ENCODE measurements around the gene GNPNAT1.
A peak's percentile ranks its signal among the peaks of the same experiment; 100 is the strongest.

GNPNAT1 gene

DNA sequence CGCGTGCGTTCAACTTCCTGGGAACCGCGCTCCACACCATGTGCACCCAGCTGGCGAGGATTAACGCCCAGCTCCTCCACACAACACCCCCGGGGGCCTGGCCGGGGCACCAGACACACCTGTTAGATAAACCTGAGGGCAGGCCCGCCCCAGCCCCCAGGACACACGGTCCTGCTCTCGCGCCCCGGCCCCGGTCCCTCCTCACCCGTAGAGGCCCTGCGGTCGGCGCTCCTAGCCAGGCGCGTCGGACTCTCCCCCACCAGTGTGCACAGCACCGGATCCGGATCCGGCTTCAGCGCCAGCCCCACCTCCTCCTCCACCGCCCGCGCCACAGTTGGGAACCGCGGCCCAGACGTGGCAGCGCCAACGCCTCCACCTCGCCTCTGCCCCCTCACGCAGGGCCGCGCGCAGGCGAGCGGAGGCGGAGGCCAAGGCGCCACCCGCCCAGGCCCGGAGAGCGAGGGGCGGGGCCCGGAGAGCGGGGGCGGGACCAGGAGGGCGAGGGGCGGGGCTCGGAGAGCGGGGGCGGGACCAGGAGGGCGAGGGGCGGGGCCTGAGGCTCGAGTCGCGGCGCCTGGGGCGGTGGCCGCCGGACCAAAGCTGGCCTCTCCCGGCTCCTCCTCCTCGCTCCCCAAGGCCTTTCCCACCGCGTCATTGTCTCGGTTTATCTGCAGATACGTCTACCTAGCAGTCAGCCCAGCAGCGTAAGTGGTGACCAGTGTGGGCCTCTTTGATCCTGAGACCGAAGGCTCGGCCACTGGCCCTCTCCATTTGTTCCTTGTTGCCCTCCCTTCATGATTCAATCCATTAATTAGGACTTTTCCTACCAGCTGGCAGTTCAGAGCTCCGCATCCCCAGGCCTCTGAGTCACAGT is at the start of gene GNPNAT1:
Gene GNPNAT1 (minus strand): TSS at position 385 of the 874 bp plus-strand sequence. CDS start 6,957 bp downstream, outside the sequence.
- peak; percentile 92 for DNase-seq

DNA sequence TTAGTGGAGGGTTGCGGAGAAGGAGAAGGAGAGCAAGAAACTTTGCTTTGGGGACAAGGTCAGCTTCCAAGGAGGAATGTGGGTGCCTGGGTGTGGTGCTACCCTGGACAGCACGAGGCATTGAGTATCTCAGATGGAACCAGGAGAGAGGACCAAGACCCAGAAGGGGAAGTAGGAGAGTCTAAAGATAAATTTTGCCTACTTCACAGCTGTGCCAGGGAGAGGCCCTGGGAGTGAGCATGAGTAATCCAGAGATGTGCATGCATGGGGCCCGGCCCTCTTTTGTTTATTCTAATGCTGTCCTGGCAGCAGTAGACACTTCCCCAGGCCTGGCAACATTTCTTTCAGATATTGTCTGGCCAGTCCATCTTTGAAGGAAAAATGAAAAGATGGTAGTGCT is 49.5 kb upstream of the GNPNAT1 start:
- no peak for DNase-seq

DNA sequence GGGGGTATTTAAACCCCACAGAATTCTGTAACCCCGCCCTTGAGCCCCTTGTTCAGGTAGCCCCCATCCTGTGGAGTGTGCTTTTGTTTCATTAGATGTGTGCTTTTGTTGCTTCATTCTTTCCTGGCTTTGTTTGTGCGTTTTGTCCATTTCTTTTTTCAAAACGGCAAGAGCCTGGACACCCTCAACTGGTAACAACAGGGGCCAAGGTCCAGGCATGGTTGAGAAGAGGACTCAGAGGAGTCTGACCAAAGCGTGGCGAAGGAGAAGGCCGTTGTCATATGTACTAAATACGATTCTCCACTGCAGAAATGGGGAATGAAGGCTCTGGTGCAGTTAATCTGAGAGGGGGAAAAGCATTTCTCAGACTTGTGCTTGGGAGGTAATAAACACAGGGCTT is 46.0 kb upstream of the GNPNAT1 start:
- no peak for DNase-seq

DNA sequence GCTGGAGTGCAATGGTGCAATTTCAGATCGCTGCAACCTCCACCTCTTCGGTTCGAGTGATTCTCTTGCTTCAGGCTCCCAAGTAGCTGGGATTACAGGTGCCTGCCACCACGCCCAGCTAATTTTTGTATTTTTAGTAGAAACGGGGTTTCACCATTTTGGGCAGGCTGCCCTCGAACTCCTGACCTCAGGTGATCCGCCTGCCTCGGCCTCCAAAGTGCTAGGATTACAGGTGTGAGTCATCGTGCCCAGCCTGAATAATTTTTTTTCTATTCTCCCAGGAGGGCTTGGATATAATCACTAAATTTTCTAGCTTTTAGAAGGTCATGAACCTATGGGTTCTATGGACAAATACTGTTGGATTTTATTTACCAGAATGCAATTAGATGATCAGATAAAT is 44.7 kb upstream of the GNPNAT1 start:
- DNase-seq = no peak

DNA sequence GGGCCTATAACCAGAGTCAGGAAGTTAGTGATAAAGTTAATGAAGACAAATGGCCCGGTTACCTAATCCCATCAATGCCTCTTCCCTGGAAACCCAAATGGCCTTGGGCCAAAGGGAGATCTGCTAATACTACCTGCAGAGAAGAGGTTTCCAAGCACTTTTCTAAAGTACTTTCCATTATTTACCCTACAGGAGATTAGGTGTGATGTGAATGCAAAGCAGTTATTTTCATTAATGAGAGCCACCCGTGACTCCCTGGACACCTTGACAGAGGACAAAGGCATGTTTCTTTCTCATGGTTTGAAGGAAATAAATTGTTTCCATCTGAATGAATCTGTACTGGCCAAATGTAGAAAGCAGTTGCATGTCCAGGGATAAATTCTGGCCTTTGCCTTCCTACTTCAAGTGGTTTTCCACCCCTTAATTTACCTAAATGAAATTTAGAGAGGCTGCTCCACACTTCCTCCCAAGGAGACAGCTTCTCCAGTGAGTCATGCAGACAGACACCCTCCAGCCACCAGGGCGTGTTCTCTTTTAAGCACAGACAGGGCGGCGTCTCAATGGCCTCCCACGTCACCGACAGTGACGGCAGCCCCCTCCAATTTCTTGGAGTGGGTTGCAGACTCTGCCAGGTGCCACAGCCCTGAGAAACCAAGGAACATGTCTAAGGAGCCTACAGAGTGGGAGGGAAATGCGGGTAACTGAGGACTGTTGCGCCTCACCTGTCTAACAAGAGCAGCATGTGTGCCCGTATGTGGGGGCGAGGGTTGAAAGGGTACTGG is 43.9 kb upstream of the GNPNAT1 start:
- no peak for DNase-seq

DNA sequence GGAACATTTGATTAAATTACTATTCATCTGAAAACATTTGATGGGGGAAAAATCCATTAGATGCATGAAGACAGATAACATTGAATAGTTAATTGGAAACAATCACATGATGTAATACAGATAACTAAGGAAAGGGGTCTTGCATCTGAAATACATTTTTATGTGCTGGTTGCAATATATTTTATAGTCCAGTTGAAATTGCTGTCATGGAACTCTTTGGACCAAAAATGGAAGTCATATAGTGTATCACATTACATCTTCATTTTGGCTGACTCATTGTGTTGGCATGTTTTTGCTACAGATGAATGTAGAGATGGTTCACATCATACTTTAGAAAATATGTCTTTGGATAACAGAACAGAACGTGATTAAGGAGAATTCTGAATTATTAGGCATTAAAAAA is 43.0 kb upstream of the GNPNAT1 start:
- no peak for DNase-seq

DNA sequence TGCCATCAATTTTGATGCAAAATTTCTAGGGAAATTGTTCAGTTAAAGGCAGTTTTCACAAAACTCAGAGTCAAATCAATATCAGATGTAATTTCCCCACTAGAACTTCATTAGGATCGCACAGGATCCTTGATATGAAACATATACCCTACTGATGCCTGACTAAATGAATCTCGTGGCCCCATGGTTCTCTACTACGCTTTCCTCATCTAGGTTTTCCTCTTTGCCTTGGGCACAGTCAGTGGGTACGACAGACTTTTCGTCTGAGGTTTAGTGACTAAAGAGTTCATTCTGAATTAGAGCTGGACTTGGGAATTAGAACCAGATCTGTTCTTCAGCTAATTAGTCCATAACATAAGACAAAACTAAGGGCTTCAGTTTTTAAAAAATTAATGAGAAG is 42.5 kb upstream of the GNPNAT1 start:
- no peak for DNase-seq

DNA sequence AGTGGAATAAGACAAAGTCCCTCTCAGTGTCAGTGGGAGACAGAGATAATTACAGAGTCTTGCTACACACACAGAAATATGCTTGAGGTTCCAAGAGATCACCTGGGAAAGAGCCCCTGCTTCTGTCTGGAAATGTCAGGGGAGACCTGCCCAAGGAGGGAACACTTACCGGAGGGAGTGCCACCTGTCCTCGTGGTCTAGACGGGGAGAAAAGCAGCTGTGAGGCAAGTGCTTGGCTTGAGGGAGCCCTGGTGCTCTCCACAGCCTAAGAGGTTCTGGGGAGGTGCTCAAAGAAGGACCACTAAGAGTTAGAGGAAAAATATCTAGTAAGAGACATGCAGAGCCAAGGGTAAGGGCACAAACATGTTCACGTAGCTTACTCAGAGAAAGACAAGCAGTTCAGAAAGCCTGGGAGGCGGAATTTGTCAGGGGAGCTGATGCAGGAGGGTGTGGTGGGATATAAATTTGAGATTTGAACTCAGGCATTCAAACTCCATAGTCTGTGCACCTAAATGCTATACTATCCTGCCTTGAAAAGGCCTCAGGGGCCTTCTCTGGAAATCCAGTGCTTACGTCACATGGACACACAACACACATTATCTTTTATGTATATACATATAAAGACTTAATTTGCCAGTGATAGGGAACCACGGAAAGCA is 38.2 kb upstream of the GNPNAT1 start:
- no peak for DNase-seq

DNA sequence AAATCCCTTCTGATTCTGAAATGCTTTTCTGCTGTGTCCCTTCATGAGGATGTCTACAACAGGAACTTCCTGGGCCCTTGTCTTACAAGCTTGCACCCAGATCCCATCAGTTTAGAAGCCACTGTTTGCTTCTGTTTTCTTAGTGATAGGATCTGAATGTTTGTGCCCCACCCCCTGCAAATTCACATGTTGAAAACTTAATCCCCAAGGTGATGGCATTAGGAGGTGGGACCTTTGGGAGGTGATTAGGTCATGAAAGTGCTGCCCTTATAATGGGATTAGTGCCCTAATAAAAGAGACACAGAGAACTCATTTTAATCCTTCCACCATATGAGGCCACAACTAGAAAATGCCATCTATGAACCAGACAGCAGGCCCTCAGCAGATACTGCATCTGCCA is 36.0 kb upstream of the GNPNAT1 start:
- no peak for DNase-seq

DNA sequence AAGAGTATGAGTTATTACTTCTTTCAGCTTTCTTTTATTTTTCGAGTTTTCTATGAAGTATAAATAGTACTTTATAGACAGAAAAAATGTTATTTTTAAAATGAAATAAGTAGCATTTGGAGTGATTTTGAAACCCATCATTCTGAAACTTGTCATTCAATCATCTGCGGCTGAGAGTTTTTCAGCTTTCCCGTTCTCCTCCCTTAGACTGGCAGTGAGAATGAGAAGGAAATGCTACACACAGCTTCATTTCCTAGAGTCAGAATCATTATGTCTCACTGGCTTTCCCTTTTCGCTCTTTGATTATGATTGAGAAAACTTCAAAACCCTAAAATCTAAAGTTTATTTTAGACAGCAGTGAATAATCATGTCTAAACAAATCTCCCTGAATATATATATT is 33.7 kb upstream of the GNPNAT1 start:
- no peak for DNase-seq

DNA sequence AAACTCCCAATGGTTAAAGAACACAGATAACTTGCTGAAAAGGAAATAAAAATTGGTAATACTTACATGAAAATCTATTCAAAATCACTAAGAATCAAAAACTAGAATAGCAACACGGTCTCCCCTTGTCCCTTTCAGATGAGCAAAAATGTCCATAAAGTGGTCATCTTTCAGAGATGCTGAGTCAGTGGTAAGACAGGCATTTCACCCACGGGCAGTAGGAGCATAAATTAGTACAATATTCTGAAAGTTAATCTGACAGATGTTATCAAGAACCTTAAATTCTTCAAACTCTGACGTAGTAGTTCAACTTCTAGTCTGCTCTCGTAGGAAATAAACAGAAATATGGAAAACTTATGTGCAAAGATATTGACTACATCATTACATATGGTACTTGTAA is 33.1 kb upstream of the GNPNAT1 start:
- no peak for DNase-seq

DNA sequence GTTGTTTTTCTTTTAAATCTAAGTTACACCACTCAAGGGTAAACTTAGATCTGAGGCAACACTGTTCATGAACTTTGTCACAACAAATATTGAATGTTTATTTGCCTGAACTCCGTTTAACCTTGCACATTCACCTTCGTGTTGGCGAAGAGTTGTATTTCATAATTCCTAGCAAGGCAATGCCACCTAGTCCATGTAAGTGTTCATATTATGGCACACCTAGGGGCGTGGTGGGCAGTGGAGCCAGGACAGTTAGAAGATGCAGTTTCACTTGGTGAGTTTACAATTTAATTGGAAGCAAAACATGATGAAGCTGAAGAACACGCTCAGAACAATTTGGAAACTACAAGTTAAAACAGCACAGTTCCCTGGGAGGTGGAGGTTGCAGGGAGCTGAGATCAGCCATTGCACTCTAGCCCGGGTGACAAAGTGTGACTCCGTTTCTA is 30.4 kb upstream of the GNPNAT1 start:
- DNase-seq = no peak

DNA sequence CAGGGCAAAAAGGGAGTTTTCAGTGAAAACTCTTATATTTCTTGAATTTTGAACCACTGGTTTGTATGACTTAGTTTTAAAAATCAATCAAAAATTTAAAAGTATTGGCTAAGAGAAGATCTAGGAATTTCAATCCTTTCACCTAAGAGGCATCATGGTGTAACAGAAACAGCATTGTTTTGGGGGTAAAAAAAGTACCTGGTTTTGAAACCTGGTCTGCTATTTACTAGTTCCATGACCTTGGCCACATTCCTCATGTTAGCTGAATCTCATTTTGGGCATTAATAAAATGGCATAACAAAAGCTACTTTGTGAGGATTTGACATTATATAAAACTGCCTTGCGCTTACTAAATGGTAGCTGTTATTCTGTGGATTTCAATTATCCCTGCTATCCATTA is 16.7 kb upstream of the GNPNAT1 start:
- DNase-seq = no peak

DNA sequence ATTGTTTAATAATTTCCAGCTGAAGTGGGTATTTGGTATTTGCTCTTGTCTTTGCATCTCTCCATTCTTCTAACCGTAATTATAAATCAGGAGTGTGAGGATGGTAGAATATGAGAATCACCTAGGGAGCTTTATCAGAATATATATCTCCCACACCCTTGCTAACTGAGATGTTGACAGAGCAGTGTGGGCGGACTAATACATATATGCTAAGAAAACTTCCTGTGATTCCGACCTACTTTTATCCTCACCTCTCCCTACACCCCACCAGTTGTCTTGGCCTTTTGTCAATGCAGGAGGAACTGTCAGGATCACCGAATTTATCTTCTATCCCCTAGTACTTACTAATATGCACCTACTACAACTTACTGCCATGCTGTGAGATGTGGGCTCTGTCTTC is 14.7 kb upstream of the GNPNAT1 start:
- DNase-seq = no peak

DNA sequence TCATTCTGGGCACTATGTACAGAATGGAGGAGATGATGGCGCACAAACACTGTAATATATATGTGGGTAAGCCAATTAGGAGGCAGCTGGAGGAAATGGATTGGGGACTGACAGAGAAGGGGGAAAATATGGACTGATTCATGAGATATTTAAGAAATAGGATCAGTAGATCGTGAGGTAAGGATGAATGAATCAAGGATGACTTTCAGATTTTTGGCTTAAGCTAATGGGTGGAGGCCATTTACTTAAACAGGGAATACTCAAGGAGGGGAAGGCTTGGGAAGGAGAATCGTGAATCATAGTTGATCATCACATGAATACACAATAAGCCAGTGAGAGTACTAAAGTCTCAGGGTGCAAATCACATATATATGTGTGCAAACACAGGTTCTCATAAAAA is 11.2 kb upstream of the GNPNAT1 start:
- no peak for DNase-seq

DNA sequence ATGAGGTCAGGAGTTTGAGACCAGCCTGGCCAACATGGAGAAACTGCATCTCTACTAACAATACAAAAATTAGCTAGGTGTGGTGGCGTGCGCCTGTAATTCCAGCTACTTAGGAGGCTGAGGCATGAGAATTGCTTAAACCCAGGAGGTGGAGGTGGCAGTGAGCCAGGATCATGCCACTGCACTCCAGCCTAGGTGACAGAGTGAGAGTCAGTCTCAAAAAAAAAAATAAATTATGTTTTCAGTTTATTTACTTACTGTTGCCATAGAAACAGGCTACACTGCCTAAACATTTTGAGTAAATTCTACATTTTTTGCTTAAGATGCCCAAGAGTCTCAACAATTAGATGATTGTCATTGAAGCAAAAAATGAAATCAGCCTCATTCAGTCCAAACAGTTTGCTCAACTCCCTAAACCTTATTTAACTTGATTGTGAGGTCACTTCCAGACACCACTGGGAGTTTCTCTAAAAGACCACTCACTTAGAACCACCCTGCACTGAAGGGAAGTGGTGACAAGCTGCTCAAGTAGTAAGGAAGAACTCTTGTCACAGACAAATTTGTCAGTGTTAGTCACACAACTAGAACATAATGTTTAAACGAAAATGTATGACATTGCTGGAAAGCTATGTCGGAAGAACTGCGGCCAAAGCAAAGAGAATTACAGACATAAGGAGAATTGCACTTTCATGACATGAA is 9.8 kb upstream of the GNPNAT1 start:
- no peak for DNase-seq

DNA sequence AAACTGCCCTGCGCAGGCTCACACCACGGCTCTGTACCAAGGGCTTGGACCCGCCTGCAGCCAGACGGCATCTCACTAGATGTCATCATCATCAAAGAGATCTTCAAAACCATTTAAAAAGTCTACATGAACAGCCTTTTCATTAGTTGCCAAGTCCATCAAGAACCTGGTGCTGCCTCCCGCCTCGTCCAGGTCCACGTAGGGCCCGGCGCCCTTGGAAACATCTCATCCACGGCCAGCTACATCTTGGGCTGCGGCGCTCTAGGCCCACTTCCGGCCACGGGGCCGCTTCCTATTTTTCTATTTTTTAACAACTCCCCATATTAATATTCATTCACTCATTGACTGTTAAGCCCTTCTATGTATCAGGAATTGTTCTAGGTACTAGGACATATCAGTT is 7.4 kb upstream of the GNPNAT1 start:
- no peak for DNase-seq

DNA sequence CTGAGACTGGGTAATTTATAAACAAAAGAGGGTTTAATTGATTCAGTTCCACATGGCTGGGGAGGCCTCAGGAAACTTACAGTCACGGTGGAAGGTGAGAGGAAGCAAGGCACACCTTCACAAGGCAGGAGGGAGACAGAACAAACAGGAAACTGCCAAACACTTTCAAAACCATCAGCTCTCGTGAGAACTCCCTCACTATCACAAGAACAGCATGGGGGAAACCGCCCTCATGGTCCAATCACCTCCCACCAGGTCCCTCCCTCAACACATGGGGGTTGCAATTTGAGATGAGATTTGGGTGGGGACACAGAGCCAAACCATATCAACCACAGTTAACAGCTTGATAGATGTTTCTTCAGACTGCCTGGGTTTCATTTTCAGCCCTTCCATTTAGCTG is 6.2 kb upstream of the GNPNAT1 start:
- no peak for DNase-seq

DNA sequence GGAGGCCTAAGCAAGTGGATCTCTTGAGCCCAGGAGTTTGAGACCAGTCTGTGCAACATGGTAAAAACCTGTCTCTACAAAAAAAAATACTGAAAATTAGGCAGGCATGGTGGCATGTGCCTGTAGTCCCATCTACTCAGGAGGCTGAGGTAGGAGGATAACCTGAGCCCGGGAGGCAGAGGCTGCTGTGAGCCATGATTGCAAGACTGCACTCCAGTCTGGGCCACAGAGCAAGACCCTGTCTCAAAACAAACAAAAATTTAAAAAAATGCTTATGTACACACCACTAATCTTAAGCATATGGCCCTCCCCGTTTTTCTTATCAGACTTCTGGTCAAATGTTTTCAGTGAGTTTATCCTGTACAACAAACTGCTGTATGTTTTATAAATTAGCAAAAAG is 1.7 kb upstream of the GNPNAT1 start:
- no peak for DNase-seq

DNA sequence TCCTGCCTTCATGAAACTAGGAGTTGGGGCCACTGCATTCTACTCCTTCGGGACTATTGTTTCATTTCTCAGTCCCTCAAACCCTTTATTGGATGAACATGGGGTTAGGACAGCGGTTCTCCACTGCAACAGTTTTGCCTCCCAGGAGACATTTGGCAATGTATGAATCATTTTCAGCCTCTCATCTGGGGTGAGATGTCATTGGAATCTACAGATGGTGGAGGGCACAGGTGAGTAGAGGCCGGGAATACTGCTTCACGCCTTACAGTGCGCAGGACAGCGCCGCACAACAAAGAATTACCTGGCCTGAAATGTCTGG is 649 bp upstream of the GNPNAT1 start:
- DNase-seq = no peak

DNA sequence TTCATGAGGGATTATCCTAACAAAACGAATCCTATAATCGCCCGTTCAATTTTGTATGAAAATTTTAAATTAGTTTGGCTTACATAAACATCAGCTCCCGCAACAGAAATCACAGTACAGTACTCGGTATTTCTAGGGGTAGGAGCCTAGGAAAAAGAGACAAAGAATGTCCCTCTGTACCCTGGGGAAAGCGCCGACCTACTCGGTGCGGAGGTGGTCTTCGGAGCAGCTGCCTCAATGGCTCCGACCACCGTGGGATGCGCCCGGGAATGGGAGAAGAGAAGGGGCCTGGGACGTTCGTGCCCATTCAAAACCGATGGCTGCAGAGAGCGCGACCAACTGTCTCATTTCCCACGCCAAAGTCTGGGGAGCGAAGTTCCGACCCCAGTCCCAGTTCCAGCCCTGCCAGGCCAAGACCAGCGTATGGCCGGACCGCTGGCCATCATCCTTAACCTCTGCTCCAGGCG is 618 bp downstream of the GNPNAT1 start:
- no peak for DNase-seq

DNA sequence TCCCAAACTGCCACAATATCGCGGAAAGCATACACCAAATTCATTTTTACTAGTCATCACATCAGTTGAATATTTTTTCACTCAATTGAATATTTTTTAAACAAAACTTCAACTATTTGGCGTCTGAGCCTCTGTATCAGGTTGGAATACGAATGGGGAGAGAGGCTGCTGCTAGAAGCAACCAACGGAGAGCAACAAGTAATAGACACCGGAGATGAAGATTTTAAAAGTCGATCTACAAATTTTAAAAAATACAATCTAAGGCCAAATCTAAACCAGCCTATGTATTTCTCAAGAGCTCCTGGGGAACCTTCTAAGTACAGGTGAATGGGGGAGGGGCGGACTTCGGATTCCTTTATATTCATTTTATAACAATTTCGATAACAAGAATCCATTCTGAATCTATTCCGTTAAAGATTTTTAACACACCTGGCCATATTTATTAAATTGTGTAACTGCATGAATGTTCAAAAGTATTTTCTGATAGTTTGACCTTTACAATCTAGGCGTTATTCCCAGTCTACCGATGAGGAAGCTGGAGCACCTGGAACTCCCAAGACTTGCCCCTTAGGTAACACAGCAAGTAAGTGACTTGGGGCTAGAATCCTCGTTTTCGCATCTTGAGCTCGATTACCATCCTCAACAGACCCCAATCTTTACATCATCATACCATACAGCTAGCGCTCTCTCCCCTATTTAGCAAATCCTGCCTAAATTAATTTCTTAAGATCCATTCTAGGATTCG is 1.2 kb downstream of the GNPNAT1 start:
- DNase-seq = no peak
